Adrenal gland (tissue), 12 donors: ENCODE measurements around the gene TBCC. TPM values are rescaled to one million over a fixed set of nuclear protein-coding genes. Genes with fewer than 3 reads are reported as not detected.

Source experiments
- DNase-seq, 7 donors: peaks; one replicate each; pipeline ENCODE4 v3.0.0-alpha.2; 2019 to 2020
- H3K27ac ChIP-seq, 5 donors: fragments of 200-600 bp; sonication (generic) in 4 of 5; 1 replicate in 3 of 5; 2 replicates in 2 of 5; pipeline versions ENCODE4 v1.5.1 to v1.8.0; 2016 to 2020; ENCODE audit warnings: mild to moderate bottlenecking in 1 of 5
- H3K27me3 ChIP-seq: fragments of 200-600 bp; 2 replicates; pipeline ENCODE4 v1.8.0; 2021
- H3K36me3 ChIP-seq, 2 donors: fragments of 200-600 bp; replicated peaks in 1 of 2; 1 replicate in 1 of 2; 2 replicates in 1 of 2; pipeline versions ENCODE4 v1.5.1 to v1.8.0; 2018 to 2022
- H3K4me1 ChIP-seq, 2 donors: fragments of 200-600 bp; replicated peaks in 1 of 2; 1 replicate in 1 of 2; 2 replicates in 1 of 2; pipeline versions ENCODE4 v1.5.1 to v1.8.0; 2018 to 2021
- H3K4me3 ChIP-seq, 4 donors: fragments of 200-600 bp; sonication (generic) in 3 of 4; one replicate each; pipeline ENCODE4 v1.5.1; 2016 to 2018
- H3K9me3 ChIP-seq, 3 donors: fragments of 200-600 bp; sonication (generic) in 1 of 3; replicated peaks in 1 of 3; 1 replicate in 2 of 3; 2 replicates in 1 of 3; pipeline versions ENCODE4 v1.5.1 to v1.8.0; 2016 to 2021
- POLR2A ChIP-seq, 2 donors: fragments of 450-650 bp; IDR thresholded peaks; one replicate each; pipeline ENCODE4 v1.6.1; 2017; ENCODE audit warnings: antibody characterized with exemption in 2 of 2, mild to moderate bottlenecking in 2 of 2, moderate library complexity in 1 of 2
- WGBS, 4 donors: extraction: QIAGEN DNeasy Blood & Tissue Kit in 2 of 4; methylation state at CpG; one replicate each; pipeline versions ENCODE4 v1.1.5 to v1.1.7; 2013 to 2017; 5-methylcytosine and 5-hydroxymethylcytosine counted together
- intact Hi-C, 2 donors: fragments of 100-400 bp; cut with DNase I; formaldehyde crosslinking; loops; one replicate each; pipeline versions ENCODE4 v1.14.1 to v1.15.0; 2022 to 2023
- polyA plus RNA-seq, 3 donors: library from polyadenylated mRNA; stranded (reverse); fragments of 200-250 nt in 2 of 3; fragments of 350-450 nt in 1 of 3; fragmentation: Illumina TruSeq in 1 of 3; extraction: RNeasy Lipid Tissue Mini Kit (QIAGEN cat#74804) in 1 of 3; gene quantifications; one replicate each; pipeline ENCODE4 v1.2.3, GENCODE V29; 2013 to 2014
- total RNA-seq, 9 donors: library from RNA; depleted of rRNA in 4 of 9; stranded (reverse); fragments of >200 nt in 4 of 9; fragments of 120-200 nt in 1 of 9; fragmentation: NEBNext Ultra II Directional in 1 of 9; extraction: Animal tissue kit (Norgen Biotek cat#: 25700) in 1 of 9; gene quantifications; one replicate each; pipeline versions ENCODE4 v1.1.0 to v1.2.4, GENCODE V29; 2013 to 2023
- TF ChIP-seq, protein P1 (sequence below), 6 experiments: fragments of 450-650 bp in 4 of 6; fragments of 200-600 bp in 2 of 6; sonication (generic) in 1 of 6; IDR thresholded peaks; 1 replicate in 5 of 6; 2 replicates in 1 of 6; pipeline versions ENCODE4 v1.5.1 to v1.8.0; 2016 to 2021; ENCODE audit warnings: antibody characterized with exemption in 6 of 6, mild to moderate bottlenecking in 2 of 6, moderate library complexity in 1 of 6
- donor health status: healthy with polysubstance abuse.
- donor health status: Bipolar disorder and iron deficiency.
- donor health status: DM: yes; HTN: yes; CAD: no.
- donor health status: DM: no; HTN: no; CAD: no.
- donor health status: DM: no; HTN: no; CAD: no.
- donor health status: DM: yes; HTN: yes; CAD: no.

TBCC gene
- total and polyA plus RNA-seq, 12 donors, result 15.7 to 44.8 (median 30.5) TPM

- peak overlapping the region in 1 of 5 donors; percentile 44 for H3K27ac ChIP-seq
- intact Hi-C loops, result no loop called here
- no peaks in the 10 kb centered on the region for H3K36me3 ChIP-seq
- peaks cover 0 to 9% of the 10 kb centered on the region in 2 donors for H3K4me1 ChIP-seq
- no peaks in the 10 kb centered on the region for H3K27me3 ChIP-seq
- no peak overlapping the region for H3K4me3 ChIP-seq
- WGBS, 4 donors, result 94 to 96% (median 95%) methylated on average over 4 of the region's 4 CpGs
- DNase-seq, result no peak
- H3K9me3 ChIP-seq, result no peaks in the 10 kb centered on the region
- no peak for TF ChIP-seq POLR2A (IDR thresholded peaks at IDR 0.05)
- TF ChIP-seq, protein P1, sequence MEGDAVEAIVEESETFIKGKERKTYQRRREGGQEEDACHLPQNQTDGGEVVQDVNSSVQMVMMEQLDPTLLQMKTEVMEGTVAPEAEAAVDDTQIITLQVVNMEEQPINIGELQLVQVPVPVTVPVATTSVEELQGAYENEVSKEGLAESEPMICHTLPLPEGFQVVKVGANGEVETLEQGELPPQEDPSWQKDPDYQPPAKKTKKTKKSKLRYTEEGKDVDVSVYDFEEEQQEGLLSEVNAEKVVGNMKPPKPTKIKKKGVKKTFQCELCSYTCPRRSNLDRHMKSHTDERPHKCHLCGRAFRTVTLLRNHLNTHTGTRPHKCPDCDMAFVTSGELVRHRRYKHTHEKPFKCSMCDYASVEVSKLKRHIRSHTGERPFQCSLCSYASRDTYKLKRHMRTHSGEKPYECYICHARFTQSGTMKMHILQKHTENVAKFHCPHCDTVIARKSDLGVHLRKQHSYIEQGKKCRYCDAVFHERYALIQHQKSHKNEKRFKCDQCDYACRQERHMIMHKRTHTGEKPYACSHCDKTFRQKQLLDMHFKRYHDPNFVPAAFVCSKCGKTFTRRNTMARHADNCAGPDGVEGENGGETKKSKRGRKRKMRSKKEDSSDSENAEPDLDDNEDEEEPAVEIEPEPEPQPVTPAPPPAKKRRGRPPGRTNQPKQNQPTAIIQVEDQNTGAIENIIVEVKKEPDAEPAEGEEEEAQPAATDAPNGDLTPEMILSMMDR (IDR thresholded peaks at IDR 0.05), result no peak
These were observed 28.3 kb upstream of the TBCC start for GRCh38 chr6:42774201-42774600.

DNA sequence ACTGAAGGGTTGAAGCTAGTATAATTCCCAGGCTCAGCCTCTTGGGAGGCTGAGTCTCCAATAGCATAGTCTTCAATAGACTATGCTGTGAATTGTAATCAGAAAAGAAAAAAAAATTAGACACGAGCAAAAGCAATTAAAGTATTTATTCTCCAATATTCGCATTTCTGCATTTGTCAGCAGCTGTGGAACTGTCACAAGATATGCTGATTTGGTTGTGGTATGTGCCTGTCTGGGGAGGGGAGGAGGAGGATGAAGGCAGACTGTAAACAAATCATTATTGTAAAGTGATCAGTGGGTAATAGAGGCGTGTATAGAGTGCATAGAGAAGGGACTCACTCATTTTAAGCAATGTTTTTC is 25.8 kb upstream of the TBCC start:
- Histone ChIP-seq H3K27ac (peak overlapping the region in 1 of 5 donors; percentile 12), H3K27me3 (no peaks in the 10 kb centered on the region), H3K9me3 (no peaks in the 10 kb centered on the region), H3K36me3 (no peaks in the 10 kb centered on the region), H3K4me3 (peak overlapping the region in 1 of 4 donors; percentile 37), H3K4me1 (peaks cover 0 to 9% of the 10 kb centered on the region in 2 donors)
- intact Hi-C loops, result no loop called here
- no peak for TF ChIP-seq POLR2A (IDR thresholded peaks at IDR 0.05)
- TF ChIP-seq, protein P1 (IDR thresholded peaks at IDR 0.05), result no peak
- 61 to 76% (median 64%) methylated on average over 3 of the region's 3 CpGs for WGBS, 4 donors
- no peak for DNase-seq

DNA sequence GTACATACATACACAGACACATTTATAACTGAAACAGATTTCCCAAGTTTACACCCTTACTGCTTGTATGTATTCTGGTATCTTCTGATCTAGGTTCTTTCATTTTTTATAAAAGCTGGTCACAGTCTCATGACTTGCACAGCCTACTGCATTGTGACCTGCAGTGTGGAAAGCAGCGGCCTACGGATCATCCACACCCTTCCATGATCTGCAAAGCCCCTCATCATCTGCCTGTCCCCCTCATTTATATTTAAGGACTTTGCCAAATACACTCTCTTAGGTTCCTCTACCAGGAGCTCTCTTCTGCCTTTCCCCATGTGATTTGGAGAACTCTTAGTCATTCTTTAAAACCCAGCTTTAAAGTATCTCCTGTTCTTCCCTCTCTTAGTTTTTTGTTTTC is 23.9 kb upstream of the TBCC start:
- no peaks in the 10 kb centered on the region for H3K36me3 ChIP-seq
- WGBS, 4 donors, result 88 to 96% (median 94%) methylated on average over 2 of the region's 2 CpGs
- peaks cover 0 to 9% of the 10 kb centered on the region in 2 donors for H3K4me1 ChIP-seq
- DNase-seq, result no peak
- TF ChIP-seq, protein P1 (IDR thresholded peaks at IDR 0.05), result no peak
- TF ChIP-seq POLR2A (IDR thresholded peaks at IDR 0.05), result no peak
- H3K9me3 ChIP-seq, result no peaks in the 10 kb centered on the region
- H3K27me3 ChIP-seq, result no peaks in the 10 kb centered on the region
- intact Hi-C loops, result no loop called here
- no peak overlapping the region for H3K4me3 ChIP-seq
- H3K27ac ChIP-seq, result no peak overlapping the region

DNA sequence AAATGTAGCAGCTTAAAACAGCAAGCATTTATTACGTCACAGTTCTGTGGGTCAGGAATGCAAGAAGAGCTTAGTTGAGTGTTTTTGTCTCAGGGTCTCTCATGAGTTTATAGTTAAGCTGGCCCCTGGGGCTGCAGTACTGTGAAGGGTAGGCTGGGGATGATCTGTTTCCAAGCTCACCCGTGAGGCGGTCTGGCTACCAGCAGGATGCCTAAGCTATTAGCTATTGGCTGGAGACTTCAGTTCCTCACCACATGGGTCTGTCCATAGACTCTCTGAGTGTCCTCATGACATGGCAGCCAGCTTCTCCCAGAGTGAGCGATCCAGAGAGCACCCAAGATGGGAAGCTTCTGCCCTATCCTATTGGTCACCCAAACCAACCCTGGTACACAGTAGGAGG is 23.1 kb upstream of the TBCC start:
- intact Hi-C loops, result no loop called here
- H3K9me3 ChIP-seq, result no peaks in the 10 kb centered on the region
- DNase-seq, result no peak
- peaks cover 0 to 9% of the 10 kb centered on the region in 2 donors for H3K4me1 ChIP-seq
- no peaks in the 10 kb centered on the region for H3K36me3 ChIP-seq
- WGBS, 4 donors, result 94 to 98% (median 96%) methylated on average over 1 to 4 of the region's 4 CpGs
- H3K27ac ChIP-seq, result no peak overlapping the region
- TF ChIP-seq, protein P1 (IDR thresholded peaks at IDR 0.05), result no peak
- TF ChIP-seq POLR2A (IDR thresholded peaks at IDR 0.05), result no peak
- H3K27me3 ChIP-seq, result no peaks in the 10 kb centered on the region
- H3K4me3 ChIP-seq, result no peak overlapping the region
